CD4-positive, alpha-beta T cell (primary cell): ENCODE measurements around the gene FNDC1. TPM values are rescaled to one million over a fixed set of nuclear protein-coding genes. Genes with fewer than 3 reads are reported as not detected.

Experiments used
- ATAC-seq: fragments of 200-7000 bp; cut with Tn5 transposase; one replicate; pipeline ENCODE4 v1.10.0; 2022; ENCODE audit warnings: mild to moderate bottlenecking; ENCODE audit not compliant: poor library complexity
- CTCF ChIA-PET: fragments of 350-600 bp; sonication (Branson Sonifier 250); formaldehyde crosslinking; loops from one replicate; lab custom pipeline; 2021; ENCODE audit warnings: antibody characterized with exemption, inconsistent platforms; lab: Charles Lee
- POLR2A ChIA-PET: fragments of 350-600 bp; sonication (Branson Sonifier 250); formaldehyde crosslinking; loops from one replicate; lab custom pipeline; 2021; ENCODE audit warnings: antibody characterized with exemption, inconsistent platforms; lab: Charles Lee
- DNase-seq, 14 experiments: peaks; one replicate each; pipeline ENCODE4 v3.0.0-alpha.2; 2013 to 2020; ENCODE audit warnings: mixed read lengths in 2 of 14
- H3K27ac ChIP-seq, 2 donors: one replicate each; pipeline versions ENCODE4 v1.5.1 to v1.7.0; 2013; ENCODE audit warnings: low read length in 2 of 2, low read depth in 1 of 2, mild to moderate bottlenecking in 1 of 2
- H3K27me3 ChIP-seq, 2 experiments: 1 replicate in 1 of 2; 2 replicates in 1 of 2; pipeline versions ENCODE4 v1.6.1 to v1.7.0; 2013; ENCODE audit warnings: low read length in 2 of 2, control low read depth in 1 of 2, mild to moderate bottlenecking in 1 of 2, moderate library complexity in 1 of 2; ENCODE audit not compliant: insufficient read depth in 2 of 2, control insufficient read depth in 1 of 2
- H3K36me3 ChIP-seq: one replicate; pipeline ENCODE4 v1.6.1; 2013; ENCODE audit warnings: low read length, control low read depth; ENCODE audit not compliant: insufficient read depth
- H3K4me1 ChIP-seq: one replicate; pipeline ENCODE4 v1.6.1; 2013; ENCODE audit warnings: low read length, control low read depth; ENCODE audit not compliant: insufficient read depth
- H3K4me3 ChIP-seq: one replicate; pipeline ENCODE4 v1.5.1; 2013; ENCODE audit warnings: mild to moderate bottlenecking, low read length, moderate library complexity
- H3K9me3 ChIP-seq, 2 experiments: 1 replicate in 1 of 2; 2 replicates in 1 of 2; pipeline versions ENCODE4 v1.6.1 to v1.7.0; 2013; ENCODE audit warnings: low read length in 2 of 2, mild to moderate bottlenecking in 2 of 2, control low read depth in 1 of 2, moderate library complexity in 1 of 2; ENCODE audit not compliant: control insufficient read depth in 1 of 2, insufficient read depth in 1 of 2
- H3K27ac Mint-ChIP-seq: one replicate; pipeline ENCODE4 v1.8.0; 2020; ENCODE audit warnings: mixed read lengths
- H3K27me3 Mint-ChIP-seq: one replicate; pipeline ENCODE4 v1.8.0; 2021; ENCODE audit warnings: mixed read lengths
- H3K36me3 Mint-ChIP-seq: one replicate; pipeline ENCODE4 v1.8.0; 2021; ENCODE audit warnings: low read depth, mixed read lengths
- H3K4me1 Mint-ChIP-seq: one replicate; pipeline ENCODE4 v1.8.0; 2021; ENCODE audit warnings: low read depth, mixed read lengths
- H3K4me3 Mint-ChIP-seq: one replicate; pipeline ENCODE4 v1.8.0; 2020; ENCODE audit warnings: mild to moderate bottlenecking, mixed read lengths
- H3K9me3 Mint-ChIP-seq: one replicate; pipeline ENCODE4 v1.8.0; 2020; ENCODE audit warnings: mixed read lengths
- CTCF ChIP-seq: fragments of 200-600 bp; IDR thresholded peaks from one replicate; pipeline ENCODE4 v1.8.0; 2022; ENCODE audit warnings: antibody characterized with exemption, mild to moderate bottlenecking
- intact Hi-C, 2 experiments: fragments of 100-400 bp; cut with DNase I in 1 of 2; cut with micrococcal nuclease in 1 of 2; formaldehyde crosslinking; loops; one replicate each; pipeline versions ENCODE4 v1.15.1 to v1.9.0; 2023 to 2025; cut with DNase I, micrococcal nuclease
- total RNA-seq, 174 experiments: library from RNA in 2 of 174; stranded (reverse) in 2 of 174; gene quantifications; one replicate each; pipeline ENCODE4 v1.2.3 and lab custom pipeline; 2021 to 2026

Gene FNDC1
- total RNA-seq, 2 experiments from 2014 or later, result not detected

GRCh38 chr6:159238920-159239558 lies 69.8 kb downstream of the FNDC1 start:
- ATAC-seq, result no peak
- TF ChIP-seq CTCF, result no peak
- POLR2A ChIA-PET, result no interaction called here
- Mint-ChIP-seq H3K36me3 (no peaks in the 10 kb centered on the region), H3K4me1 (no peaks in the 10 kb centered on the region), H3K9me3 (no peaks in the 10 kb centered on the region), H3K27me3 (peaks cover 69% of the 10 kb centered on the region), H3K4me3 (no peak overlapping the region), H3K27ac (no peak overlapping the region)
- H3K4me1 ChIP-seq, result no peaks in the 10 kb centered on the region
- peaks cover 0 to 5% of the 10 kb centered on the region in 2 experiments for H3K9me3 ChIP-seq
- peaks cover 20 to 46% of the 10 kb centered on the region in 2 experiments for H3K27me3 ChIP-seq
- CTCF ChIA-PET, result no interaction called here
- DNase-seq, result no peak
- no peaks in the 10 kb centered on the region for H3K36me3 ChIP-seq
- H3K4me3 ChIP-seq, result no peak overlapping the region
- no peak overlapping the region for H3K27ac ChIP-seq
- intact Hi-C loops, result no loop called here

- H3K9me3 Mint-ChIP-seq, result peaks cover 2% of the 10 kb centered on the region
- no peak overlapping the region for H3K4me3 ChIP-seq
- CTCF ChIA-PET, result no interaction called here
- H3K27ac ChIP-seq, result no peak overlapping the region
- ATAC-seq (no peak), DNase-seq (no peak)
- no peaks in the 10 kb centered on the region for H3K4me1 ChIP-seq
- intact Hi-C loops, result no loop called here
- no peaks in the 10 kb centered on the region for H3K9me3 ChIP-seq
- POLR2A ChIA-PET, result no interaction called here
- H3K4me1 Mint-ChIP-seq, result no peaks in the 10 kb centered on the region
- peaks cover 0 to 4% of the 10 kb centered on the region in 2 experiments for H3K27me3 ChIP-seq
- TF ChIP-seq CTCF, result no peak
- peaks cover 18% of the 10 kb centered on the region for H3K27me3 Mint-ChIP-seq
- H3K4me3 Mint-ChIP-seq, result no peak overlapping the region
- H3K27ac Mint-ChIP-seq, result no peak overlapping the region
- no peaks in the 10 kb centered on the region for H3K36me3 ChIP-seq
- no peaks in the 10 kb centered on the region for H3K36me3 Mint-ChIP-seq
Observed at GRCh38 chr6:159249128-159249527, 79.9 kb downstream of the FNDC1 start.

GRCh38 chr6:159249752-159250151 lies 80.6 kb downstream of the FNDC1 start:
- H3K4me3 ChIP-seq, result no peak overlapping the region
- Mint-ChIP-seq H3K27ac (no peak overlapping the region), H3K27me3 (peaks cover 21% of the 10 kb centered on the region), H3K4me3 (no peak overlapping the region), H3K9me3 (peaks cover 1% of the 10 kb centered on the region), H3K36me3 (no peaks in the 10 kb centered on the region), H3K4me1 (no peaks in the 10 kb centered on the region)
- no peak for DNase-seq
- ChIA-PET CTCF (no interaction called here), POLR2A (no interaction called here)
- no peak for TF ChIP-seq CTCF
- no peak for ATAC-seq
- H3K4me1 ChIP-seq, result no peaks in the 10 kb centered on the region
- intact Hi-C loops, result loop anchor here in 1 of 2 experiments (10.0 kb wide), 1 partner anchor 695 kb away; no protein-coding TSS in a partner anchor
- no peaks in the 10 kb centered on the region for H3K36me3 ChIP-seq
- no peaks in the 10 kb centered on the region for H3K9me3 ChIP-seq
- H3K27me3 ChIP-seq, result peaks cover 0 to 4% of the 10 kb centered on the region in 2 experiments
- H3K27ac ChIP-seq, result no peak overlapping the region
